ENCODE results near the gene ATP1A2.

GRCh38 chr1:160158534-160158933 is 43.0 kb downstream of the ATP1A2 start:
- no peak for TF ChIP-seq CTCF (IDR thresholded peaks at IDR 0.05)
- no peak for TF ChIP-seq POLR2A (IDR thresholded peaks at IDR 0.05)
